Measurements from ENCODE around the gene EXOC3L4.
"Not testable (repeated sequence)": the region's sequence is repeated elsewhere in the genome, so short reads cannot be mapped to it uniquely, and the experiment has no call there.

Gene EXOC3L4

GRCh38 chr14:103108749-103109207 is 14.3 kb downstream of the EXOC3L4 start:
- DNase-seq, result no peak

- DNase-seq, result no peak
Observed at GRCh38 chr14:103109535-103110441, 15.3 kb downstream of the EXOC3L4 start.

- no peak for DNase-seq
Observed at GRCh38 chr14:103110681-103111231, 16.2 kb downstream of the EXOC3L4 start.

- DNase-seq, result no peak
Observed at GRCh38 chr14:103111232-103111868, 16.8 kb downstream of the EXOC3L4 start.

GRCh38 chr14:103112400-103113243 is 18.1 kb downstream of the EXOC3L4 start:
- no peak for DNase-seq

- DNase-seq, result no peak
Observed at GRCh38 chr14:103113303-103113702, 18.8 kb downstream of the EXOC3L4 start.

GRCh38 chr14:103113774-103114173 is 19.2 kb downstream of the EXOC3L4 start:
- no peak for DNase-seq

GRCh38 chr14:103115086-103115679 is 20.7 kb downstream of the EXOC3L4 start:
- DNase-seq, result not testable (repeated sequence)

- no peak for DNase-seq
Observed at GRCh38 chr14:103115845-103116572, 21.5 kb downstream of the EXOC3L4 start.

GRCh38 chr14:103116636-103117035 is 22.1 kb downstream of the EXOC3L4 start:
- DNase-seq, result no peak

GRCh38 chr14:103117499-103117898 is 23.0 kb downstream of the EXOC3L4 start:
- not testable (repeated sequence) for DNase-seq

- no peak for DNase-seq
Observed at GRCh38 chr14:103118018-103118662, 23.6 kb downstream of the EXOC3L4 start.

GRCh38 chr14:103118663-103119404 is 24.3 kb downstream of the EXOC3L4 start:
- no peak for DNase-seq

- DNase-seq, result not testable (repeated sequence)
Observed at GRCh38 chr14:103119527-103119926, 25.0 kb downstream of the EXOC3L4 start.

- no peak for DNase-seq
Observed at GRCh38 chr14:103121121-103121845, 26.8 kb downstream of the EXOC3L4 start.

- DNase-seq, result no peak
Observed at GRCh38 chr14:103121846-103122584, 27.5 kb downstream of the EXOC3L4 start.

- DNase-seq, result no peak
Observed at GRCh38 chr14:103122585-103122946, 28.0 kb downstream of the EXOC3L4 start.

- no peak for DNase-seq
Observed at GRCh38 chr14:103122947-103123633, 28.6 kb downstream of the EXOC3L4 start, which contains the start of gene TNFAIP2. Gene TNFAIP2, plus strand, starts transcription at chr14:103123461. Its CDS starts 2,997 bp downstream, at chr14:103126458.
